Spleen (tissue), 11 donors: ENCODE measurements around the gene MON2. TPM values are rescaled to one million over a fixed set of nuclear protein-coding genes. Genes with fewer than 3 reads are reported as not detected.

Experiments used
- DNase-seq: peaks from one replicate; pipeline ENCODE4 v3.0.0-alpha.2; 2020
- H3K27ac ChIP-seq, 8 donors: fragments of 200-600 bp; sonication (generic) in 7 of 8; 1 replicate in 4 of 8; 2 replicates in 4 of 8; pipeline versions ENCODE4 v1.5.0 to v1.8.0; 2016 to 2021; ENCODE audit warnings: inconsistent platforms in 4 of 8, mild to moderate bottlenecking in 4 of 8, moderate library complexity in 1 of 8
- H3K27me3 ChIP-seq, 7 donors: fragments of 200-600 bp; sonication (generic) in 6 of 7; replicated peaks in 1 of 7; 1 replicate in 4 of 7; 2 replicates in 3 of 7; pipeline versions ENCODE4 v1.5.0 to v1.8.0; 2016 to 2021; ENCODE audit warnings: inconsistent platforms in 3 of 7, mild to moderate bottlenecking in 1 of 7
- H3K36me3 ChIP-seq, 6 donors: fragments of 200-600 bp; sonication (generic) in 5 of 6; 1 replicate in 4 of 6; 2 replicates in 2 of 6; pipeline versions ENCODE4 v1.5.0 to v1.8.0; 2016 to 2021; ENCODE audit warnings: inconsistent platforms in 2 of 6
- H3K4me1 ChIP-seq, 6 donors: fragments of 200-600 bp; sonication (generic) in 5 of 6; 1 replicate in 3 of 6; 2 replicates in 3 of 6; pipeline versions ENCODE4 v1.5.0 to v1.8.0; 2016 to 2021; ENCODE audit warnings: inconsistent platforms in 3 of 6
- H3K4me3 ChIP-seq, 8 donors: fragments of 200-600 bp; sonication (generic) in 7 of 8; 1 replicate in 4 of 8; 2 replicates in 4 of 8; pipeline versions ENCODE4 v1.5.0 to v1.8.0; 2016 to 2021; ENCODE audit warnings: inconsistent platforms in 4 of 8, mild to moderate bottlenecking in 4 of 8, moderate library complexity in 2 of 8
- H3K9me3 ChIP-seq, 8 donors: fragments of 200-600 bp; sonication (generic) in 7 of 8; 1 replicate in 4 of 8; 2 replicates in 4 of 8; pipeline versions ENCODE4 v1.5.0 to v1.8.0; 2016 to 2021; ENCODE audit warnings: inconsistent platforms in 4 of 8
- POLR2A ChIP-seq, 3 donors: fragments of 450-650 bp; IDR thresholded peaks; one replicate each; pipeline ENCODE4 v1.5.1; 2017; ENCODE audit warnings: antibody characterized with exemption in 3 of 3, mild to moderate bottlenecking in 1 of 3
- POLR2AphosphoS5 ChIP-seq, 3 donors: sonication (generic); formaldehyde crosslinking; IDR thresholded peaks; one replicate each; pipeline ENCODE4 v1.5.1; 2017; ENCODE audit warnings: antibody characterized with exemption in 3 of 3
- WGBS, 5 donors: extraction: QIAGEN DNeasy Blood & Tissue Kit in 3 of 5; methylation state at CpG; one replicate each; pipeline versions ENCODE4 v1.1.5 to v1.1.7; 2013 to 2018; 5-methylcytosine and 5-hydroxymethylcytosine counted together
- intact Hi-C: fragments of 100-400 bp; cut with DNase I; formaldehyde crosslinking; loops from one replicate; pipeline ENCODE4 v1.15.0; 2023; ENCODE audit warnings: low total_unique reads
- polyA plus RNA-seq, 3 donors: library from polyadenylated mRNA; stranded (reverse); fragments of 200-250 nt; gene quantifications; one replicate each; pipeline ENCODE4 v1.2.1, GENCODE V29; 2013
- total RNA-seq, 7 donors: library from RNA; depleted of rRNA in 3 of 7; stranded (reverse); fragments of >200 nt in 3 of 7; fragmentation: NEBNext Ultra II Directional in 4 of 7; extraction: Animal tissue kit (Norgen Biotek cat#: 25700) in 4 of 7; gene quantifications; one replicate each; pipeline versions ENCODE4 v1.1.0 to v1.2.1, GENCODE V29; 2016 to 2021
- TF ChIP-seq, protein P1 (sequence below), 11 experiments: fragments of 200-600 bp in 7 of 11; fragments of 450-650 bp in 4 of 11; sonication (generic) in 4 of 11; IDR thresholded peaks in 8 of 11; conservative IDR thresholded peaks in 3 of 11; 1 replicate in 7 of 11; 2 replicates in 4 of 11; pipeline versions ENCODE4 v1.4.0 to v1.8.0; 2016 to 2021; ENCODE audit warnings: antibody characterized with exemption in 11 of 11, inconsistent platforms in 4 of 11, mild to moderate bottlenecking in 1 of 11
- donor health status: healthy with polysubstance abuse.
- donor health status: DM: no; HTN: no; CAD: no; lungs with moderate emphysema.
- donor health status: DM: no; HTN: no; CAD: no.
- donor health status: Bipolar disorder and iron deficiency.
- donor health status: healthy.
- donor health status: DM: no; HTN: no; CAD: no.
- donor health status: DM: yes; HTN: yes; CAD: no.

MON2 gene
- total and polyA plus RNA-seq, 10 donors, result 10.8 to 181 (median 82.0) TPM

DNA sequence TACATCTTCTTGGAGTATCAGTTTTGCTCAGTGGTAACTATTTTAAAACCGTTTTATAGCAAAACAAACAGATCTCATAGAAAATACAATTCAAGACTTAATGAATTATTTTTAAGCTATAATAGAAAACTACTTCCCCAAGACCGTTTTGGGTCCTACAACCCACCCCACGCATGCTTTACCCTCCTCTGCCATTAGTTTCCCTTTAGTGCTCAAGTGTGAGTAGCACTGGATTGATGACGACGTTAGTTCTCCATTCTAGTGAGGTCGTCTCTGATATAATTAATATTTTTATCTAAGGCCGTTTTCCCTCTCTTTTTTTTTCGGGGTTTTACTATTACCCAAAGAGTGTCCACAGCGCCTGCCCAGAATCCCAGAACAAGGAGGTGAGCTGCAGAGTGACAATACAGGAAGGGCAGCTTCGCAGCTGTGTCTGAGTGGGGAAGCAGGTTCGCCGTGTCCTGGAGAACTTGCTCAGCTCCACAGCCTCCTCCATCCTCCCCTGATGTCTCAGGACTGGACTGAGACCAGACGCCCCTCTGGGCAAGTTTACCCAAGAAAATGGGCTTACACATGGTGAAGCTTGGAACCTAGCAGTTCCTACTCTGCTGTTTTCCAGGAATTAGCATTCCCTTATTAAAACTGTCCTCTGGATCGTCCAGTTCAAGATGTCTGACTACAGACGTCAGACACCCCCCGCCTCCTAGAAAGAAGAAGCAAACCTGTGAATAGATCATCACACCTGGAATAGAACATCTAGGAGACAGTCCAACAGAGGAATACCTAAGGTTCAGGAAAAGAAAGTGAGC lies 31.9 kb upstream of the MON2 start:
- whole genome bisulfite sequencing, 5 donors, result 11 to 20% (median 17%) methylated on average over 16 of the region's 16 CpGs
- no peak overlapping the region for H3K27ac ChIP-seq
- H3K4me1 ChIP-seq, result peaks cover 6 to 22% (median 19%) of the 10 kb centered on the region in 6 donors
- intact Hi-C loops, result loop anchor here (5.0 kb wide), 2 partner anchors 148 to 363 kb away; no protein-coding TSS in a partner anchor
- no peaks in the 10 kb centered on the region for H3K9me3 ChIP-seq
- TF ChIP-seq POLR2AphosphoS5 (IDR thresholded peaks at IDR 0.05) (no peak), POLR2A (IDR thresholded peaks at IDR 0.05) (no peak)
- TF ChIP-seq, protein P1, sequence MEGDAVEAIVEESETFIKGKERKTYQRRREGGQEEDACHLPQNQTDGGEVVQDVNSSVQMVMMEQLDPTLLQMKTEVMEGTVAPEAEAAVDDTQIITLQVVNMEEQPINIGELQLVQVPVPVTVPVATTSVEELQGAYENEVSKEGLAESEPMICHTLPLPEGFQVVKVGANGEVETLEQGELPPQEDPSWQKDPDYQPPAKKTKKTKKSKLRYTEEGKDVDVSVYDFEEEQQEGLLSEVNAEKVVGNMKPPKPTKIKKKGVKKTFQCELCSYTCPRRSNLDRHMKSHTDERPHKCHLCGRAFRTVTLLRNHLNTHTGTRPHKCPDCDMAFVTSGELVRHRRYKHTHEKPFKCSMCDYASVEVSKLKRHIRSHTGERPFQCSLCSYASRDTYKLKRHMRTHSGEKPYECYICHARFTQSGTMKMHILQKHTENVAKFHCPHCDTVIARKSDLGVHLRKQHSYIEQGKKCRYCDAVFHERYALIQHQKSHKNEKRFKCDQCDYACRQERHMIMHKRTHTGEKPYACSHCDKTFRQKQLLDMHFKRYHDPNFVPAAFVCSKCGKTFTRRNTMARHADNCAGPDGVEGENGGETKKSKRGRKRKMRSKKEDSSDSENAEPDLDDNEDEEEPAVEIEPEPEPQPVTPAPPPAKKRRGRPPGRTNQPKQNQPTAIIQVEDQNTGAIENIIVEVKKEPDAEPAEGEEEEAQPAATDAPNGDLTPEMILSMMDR (IDR thresholded peaks at IDR 0.05 in 8 of 11, conservative IDR thresholded peaks at IDR 0.05 in 3 of 11), result no peak
- H3K4me3 ChIP-seq, result peak overlapping the region; percentile 19 to 66 (median 44)
- DNase-seq, result peak; percentile 76
- no peaks in the 10 kb centered on the region for H3K36me3 ChIP-seq
- peaks cover 0 to 53% (median 6%) of the 10 kb centered on the region in 7 donors for H3K27me3 ChIP-seq

DNA sequence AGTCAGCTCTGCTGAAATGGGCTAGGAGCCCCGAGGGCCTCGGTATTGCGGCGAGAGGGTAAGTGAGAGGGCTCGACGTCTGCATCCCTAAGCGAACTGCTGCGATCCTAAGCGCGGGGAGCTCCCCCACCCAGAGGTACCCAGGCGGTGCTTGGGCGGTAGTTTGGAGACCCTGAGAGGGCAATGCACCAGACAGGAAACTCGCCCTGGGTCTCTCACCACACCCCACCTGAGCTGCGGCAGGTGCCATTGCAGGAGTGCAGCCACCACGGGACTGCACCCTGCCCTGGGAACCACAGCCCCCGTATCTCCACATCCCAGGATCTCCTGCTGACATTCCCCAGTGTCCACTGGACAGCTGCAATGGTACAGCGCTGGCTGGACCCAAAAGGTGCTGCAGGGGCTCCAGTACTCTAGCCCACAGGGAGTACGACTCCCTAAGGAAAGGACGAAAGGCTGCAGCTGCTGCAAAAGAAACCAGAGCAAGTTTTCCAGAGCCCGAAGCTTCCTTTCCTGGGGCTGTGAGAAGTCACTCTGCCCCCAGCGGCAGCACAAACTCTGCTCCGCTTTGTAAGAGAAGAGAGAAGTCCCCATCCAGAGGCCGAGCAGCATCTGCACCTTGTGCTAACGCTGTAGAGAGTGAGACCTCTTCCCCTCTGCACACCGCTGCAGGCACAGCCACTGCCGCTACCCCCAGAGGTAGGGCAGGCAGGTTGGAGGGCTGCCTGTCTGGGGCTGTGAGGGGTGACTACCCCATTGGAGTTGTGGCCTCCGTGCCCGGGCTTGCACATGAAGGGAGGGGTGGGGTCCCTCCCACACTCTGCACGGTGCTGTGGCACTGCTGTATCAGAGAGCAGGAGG lies 31.1 kb upstream of the MON2 start:
- Histone ChIP-seq H3K27ac (no peak overlapping the region), H3K4me3 (peak overlapping the region; percentile 19 to 66 (median 44)), H3K27me3 (peaks cover 0 to 48% (median 6%) of the 10 kb centered on the region in 7 donors), H3K4me1 (peaks cover 6 to 22% (median 19%) of the 10 kb centered on the region in 6 donors), H3K36me3 (no peaks in the 10 kb centered on the region), H3K9me3 (peaks cover 0 to 4% (median under 1%) of the 10 kb centered on the region in 8 donors)
- intact Hi-C loops, result loop anchor here (5.0 kb wide), 2 partner anchors 147 to 362 kb away; no protein-coding TSS in a partner anchor
- peak; percentile 81 for DNase-seq
- 2 to 4% (median 3%) methylated on average over 23 to 29 of the region's 29 CpGs for WGBS, 5 donors
- no peak for TF ChIP-seq POLR2A (IDR thresholded peaks at IDR 0.05)
- TF ChIP-seq, protein P1 (IDR thresholded peaks at IDR 0.05 in 8 of 11, conservative IDR thresholded peaks at IDR 0.05 in 3 of 11), result peak in 6 of 11 experiments; percentile 11 to 55 (median 38)
- TF ChIP-seq POLR2AphosphoS5 (IDR thresholded peaks at IDR 0.05), result no peak

DNA sequence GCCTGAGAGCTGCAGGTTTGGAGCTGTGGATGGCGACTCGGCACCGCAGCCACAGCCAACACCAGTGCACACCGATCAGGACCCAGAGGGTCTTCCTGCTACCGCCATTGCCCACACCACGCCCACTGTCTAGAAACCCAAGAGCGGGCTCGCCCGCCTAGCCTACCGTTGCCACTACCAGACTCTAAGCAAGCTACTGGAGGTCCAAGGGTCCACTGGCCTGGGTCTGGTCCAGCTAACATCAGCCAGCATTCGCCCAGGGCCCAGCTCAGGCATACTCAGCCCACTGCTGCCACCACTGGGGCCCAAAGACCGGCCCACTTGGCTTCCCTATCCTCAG lies 30.5 kb upstream of the MON2 start:
- Histone ChIP-seq H3K4me1 (peaks cover 6 to 22% (median 19%) of the 10 kb centered on the region in 6 donors), H3K36me3 (no peaks in the 10 kb centered on the region), H3K27ac (no peak overlapping the region), H3K9me3 (peaks cover 0 to 10% (median 6%) of the 10 kb centered on the region in 8 donors), H3K4me3 (peak overlapping the region in 3 of 8 donors; percentile 44 to 66 (median 48)), H3K27me3 (peaks cover 0 to 45% (median 6%) of the 10 kb centered on the region in 7 donors)
- peak; percentile 71 for DNase-seq
- TF ChIP-seq, protein P1 (IDR thresholded peaks at IDR 0.05 in 8 of 11, conservative IDR thresholded peaks at IDR 0.05 in 3 of 11), result no peak
- no peak for TF ChIP-seq POLR2A (IDR thresholded peaks at IDR 0.05)
- no peak for TF ChIP-seq POLR2AphosphoS5 (IDR thresholded peaks at IDR 0.05)
- WGBS, 5 donors, result 76 to 90% (median 87%) methylated on average over 9 to 12 of the region's 12 CpGs
- intact Hi-C loops, result loop anchor here (5.0 kb wide), 2 partner anchors 146 to 361 kb away; no protein-coding TSS in a partner anchor
